Muscle layer of colon (tissue), 2 donors: Measurements from ENCODE around the gene TMEM123.

Experiments
- H3K27ac ChIP-seq: one replicate; pipeline ENCODE4 v1.7.0; 2013; ENCODE audit warnings: low read depth, mild to moderate bottlenecking, low read length, moderate library complexity
- H3K27me3 ChIP-seq, 2 donors: one replicate each; pipeline ENCODE4 v1.7.0; 2013; ENCODE audit warnings: low read length in 2 of 2, mild to moderate bottlenecking in 2 of 2; ENCODE audit not compliant: insufficient read depth in 2 of 2, control insufficient read depth in 1 of 2
- H3K36me3 ChIP-seq: one replicate; pipeline ENCODE4 v1.7.0; 2013; ENCODE audit warnings: mild to moderate bottlenecking, low read length; ENCODE audit not compliant: insufficient read depth
- H3K4me1 ChIP-seq: one replicate; pipeline ENCODE4 v1.7.0; 2013; ENCODE audit warnings: mild to moderate bottlenecking, low read length; ENCODE audit not compliant: insufficient read depth
- H3K4me3 ChIP-seq, 2 donors: one replicate each; pipeline ENCODE4 v1.7.0; 2013; ENCODE audit warnings: low read length in 2 of 2, low read depth in 1 of 2, mild to moderate bottlenecking in 1 of 2, moderate library complexity in 1 of 2
- H3K9ac ChIP-seq: one replicate; pipeline ENCODE4 v1.7.0; 2013; ENCODE audit warnings: low read length
- H3K9me3 ChIP-seq: one replicate; pipeline ENCODE4 v1.7.0; 2013; ENCODE audit warnings: mild to moderate bottlenecking, low read length
- donor health status: abdominal sarcoma.
- donor health status: Adenocarcinoma of cecum.

TMEM123 gene

GRCh38 chr11:102431404-102431803 lies 21.2 kb downstream of the TMEM123 start:
- Histone ChIP-seq H3K27ac (no peak overlapping the region), H3K4me1 (peaks cover 31% of the 10 kb centered on the region), H3K9ac (no peak overlapping the region), H3K36me3 (peaks cover 6% of the 10 kb centered on the region), H3K27me3 (no peaks in the 10 kb centered on the region), H3K9me3 (no peaks in the 10 kb centered on the region), H3K4me3 (no peak overlapping the region)

DNA sequence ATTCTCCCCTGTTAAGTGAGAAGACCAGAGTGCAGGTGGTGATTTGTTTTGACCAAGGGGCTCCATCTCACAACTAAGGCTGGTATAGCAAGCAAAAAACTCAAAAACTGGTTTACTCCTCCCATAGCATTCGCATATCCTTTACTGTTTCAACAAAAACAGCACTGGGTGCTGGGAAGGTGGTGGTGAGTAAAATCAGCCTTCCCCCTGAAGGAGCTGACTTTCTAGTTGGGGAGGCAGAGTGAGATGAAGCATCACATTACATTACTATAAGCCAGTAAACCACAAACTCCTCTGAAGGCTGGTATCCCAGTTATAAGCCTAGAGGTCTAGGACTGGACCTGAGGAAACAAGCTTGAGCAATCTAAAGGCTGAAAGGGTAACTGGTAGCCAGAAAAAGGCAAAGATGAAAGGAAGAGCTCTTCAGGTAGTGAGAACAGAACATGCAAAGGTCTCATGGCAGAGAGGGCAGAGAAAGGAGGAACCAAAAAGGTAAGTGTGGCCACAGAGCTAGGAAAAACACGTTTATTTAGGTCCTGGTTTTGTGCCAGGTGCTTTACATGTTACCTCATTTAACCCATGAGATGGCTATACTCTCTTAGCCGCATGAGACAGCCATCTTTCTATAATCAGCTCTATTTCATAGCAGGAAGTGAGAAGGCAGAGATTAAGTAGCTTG lies 22.3 kb downstream of the TMEM123 start:
- no peaks in the 10 kb centered on the region for H3K27me3 ChIP-seq
- H3K9me3 ChIP-seq: no peaks in the 10 kb centered on the region
- peaks cover 39% of the 10 kb centered on the region for H3K4me1 ChIP-seq
- peak overlapping the region; percentile 74 for H3K27ac ChIP-seq
- no peak overlapping the region for H3K9ac ChIP-seq
- peak overlapping the region in 1 of 2 donors; percentile 2 for H3K4me3 ChIP-seq
- H3K36me3 ChIP-seq: peaks cover 6% of the 10 kb centered on the region

DNA sequence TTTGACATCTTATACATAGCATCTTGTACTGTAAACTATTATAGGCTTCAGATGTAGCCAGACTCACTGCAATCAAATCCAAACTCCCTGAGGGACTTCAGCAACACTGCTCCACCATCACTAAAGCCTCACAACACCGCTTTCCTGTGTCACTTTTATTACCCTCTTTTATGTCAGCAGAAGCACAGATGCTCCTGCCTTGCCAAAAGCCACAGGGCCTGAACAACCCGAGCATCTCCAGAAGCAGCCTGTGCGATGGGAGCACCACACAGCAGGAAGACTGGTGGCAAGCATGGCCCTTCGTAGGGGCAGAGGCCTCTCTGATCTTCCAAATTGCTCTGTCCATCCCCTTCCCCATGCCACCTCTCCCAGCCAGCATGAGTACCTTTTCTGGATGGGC lies 22.9 kb downstream of the TMEM123 start:
- no peaks in the 10 kb centered on the region for H3K9me3 ChIP-seq
- no peaks in the 10 kb centered on the region for H3K27me3 ChIP-seq
- H3K36me3 ChIP-seq: peaks cover 6% of the 10 kb centered on the region
- H3K4me1 ChIP-seq: peaks cover 39% of the 10 kb centered on the region
- peak overlapping the region in 1 of 2 donors; percentile 2 for H3K4me3 ChIP-seq
- H3K27ac ChIP-seq: peak overlapping the region; percentile 74
- no peak overlapping the region for H3K9ac ChIP-seq

DNA sequence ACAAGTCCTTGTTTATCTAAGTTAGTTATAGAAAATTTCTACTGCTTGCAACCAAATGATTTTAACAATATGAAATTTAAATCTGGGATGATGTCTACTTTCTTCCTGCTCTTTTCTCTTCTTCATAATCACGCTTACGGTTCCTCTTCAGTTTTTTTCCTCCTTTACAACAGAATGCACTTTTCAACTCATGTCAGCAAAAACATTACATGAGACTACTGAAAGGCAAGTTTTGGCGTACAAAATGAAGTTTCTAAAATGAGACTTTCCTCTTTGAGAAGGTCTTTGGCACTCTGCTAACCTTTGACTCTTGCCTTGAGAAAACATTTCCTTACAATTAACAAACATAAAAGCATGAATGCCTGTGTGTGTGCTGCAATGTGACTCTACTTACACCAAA lies 23.3 kb downstream of the TMEM123 start:
- Histone ChIP-seq H3K9me3 (no peaks in the 10 kb centered on the region), H3K36me3 (peaks cover 6% of the 10 kb centered on the region), H3K4me1 (peaks cover 39% of the 10 kb centered on the region), H3K27me3 (no peaks in the 10 kb centered on the region), H3K9ac (no peak overlapping the region), H3K27ac (no peak overlapping the region), H3K4me3 (peak overlapping the region in 1 of 2 donors; percentile 2)

DNA sequence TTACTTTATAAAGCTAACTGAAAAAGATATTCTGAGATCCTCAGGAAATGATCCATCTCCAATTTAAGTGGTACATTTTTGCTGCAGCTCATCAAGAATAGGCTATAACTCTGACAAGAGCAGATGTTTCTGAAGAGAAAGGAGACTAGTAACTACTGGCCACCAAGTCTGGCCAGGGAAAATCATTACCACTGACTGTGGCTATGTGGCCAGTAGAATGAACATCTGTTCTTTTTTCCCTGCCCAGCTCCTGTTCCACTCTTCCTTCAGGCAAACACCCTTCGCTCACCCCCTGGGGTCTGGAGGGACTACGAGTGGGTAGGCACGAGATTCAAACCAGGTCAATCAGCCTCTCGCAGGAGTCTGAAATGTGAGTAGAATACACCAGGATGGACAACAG lies 23.9 kb downstream of the TMEM123 start:
- H3K4me3 ChIP-seq: no peak overlapping the region
- peaks cover 39% of the 10 kb centered on the region for H3K4me1 ChIP-seq
- no peak overlapping the region for H3K9ac ChIP-seq
- H3K27ac ChIP-seq: no peak overlapping the region
- no peaks in the 10 kb centered on the region for H3K27me3 ChIP-seq
- no peaks in the 10 kb centered on the region for H3K9me3 ChIP-seq
- H3K36me3 ChIP-seq: peaks cover 6% of the 10 kb centered on the region

DNA sequence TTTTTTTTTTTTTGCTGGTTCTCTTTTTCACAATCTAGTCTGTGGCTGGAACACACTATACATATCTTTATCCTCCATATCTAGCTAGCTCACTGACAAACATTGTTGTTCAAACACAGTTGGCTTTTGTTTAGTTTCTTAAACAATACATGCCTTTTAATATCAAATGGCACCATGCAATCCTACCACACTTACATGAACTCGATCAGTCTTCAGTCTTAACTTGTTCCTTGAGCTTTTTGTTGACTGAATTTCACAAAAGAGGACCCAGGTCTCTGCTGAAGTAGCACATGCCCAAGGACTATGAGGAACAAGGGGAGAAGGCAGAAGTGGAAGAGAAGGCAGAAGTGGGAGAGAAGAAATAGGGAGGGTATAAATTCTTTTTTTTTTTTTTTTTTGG lies 25.5 kb downstream of the TMEM123 start:
- Histone ChIP-seq H3K27ac (no peak overlapping the region), H3K27me3 (no peaks in the 10 kb centered on the region), H3K4me3 (no peak overlapping the region), H3K4me1 (peaks cover 48% of the 10 kb centered on the region), H3K36me3 (peaks cover 6% of the 10 kb centered on the region), H3K9me3 (no peaks in the 10 kb centered on the region), H3K9ac (no peak overlapping the region)

GRCh38 chr11:102426570-102426969 lies 26.0 kb downstream of the TMEM123 start:
- no peak overlapping the region for H3K9ac ChIP-seq
- H3K9me3 ChIP-seq: no peaks in the 10 kb centered on the region
- no peaks in the 10 kb centered on the region for H3K27me3 ChIP-seq
- no peak overlapping the region for H3K27ac ChIP-seq
- H3K4me3 ChIP-seq: no peak overlapping the region
- peaks cover 3% of the 10 kb centered on the region for H3K36me3 ChIP-seq
- H3K4me1 ChIP-seq: peaks cover 48% of the 10 kb centered on the region

DNA sequence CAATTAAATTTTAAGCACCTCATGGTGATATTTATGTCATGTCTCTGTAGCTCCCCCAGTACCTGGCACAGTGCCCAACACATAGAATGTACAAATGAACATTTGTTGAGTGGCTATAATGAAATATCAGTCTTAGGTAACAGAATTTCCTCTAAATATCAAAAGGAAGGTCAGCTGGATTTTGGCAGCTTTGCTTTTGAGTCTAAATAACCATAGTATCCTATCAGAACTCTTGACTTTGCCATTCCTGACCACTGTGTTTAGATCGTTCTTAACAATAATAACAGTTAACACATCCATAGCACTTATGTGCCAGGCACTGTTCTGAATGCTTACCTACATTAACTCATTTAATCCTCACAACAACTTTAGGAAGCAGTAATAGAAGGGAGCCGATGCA lies 26.6 kb downstream of the TMEM123 start:
- Histone ChIP-seq H3K27me3 (no peaks in the 10 kb centered on the region), H3K36me3 (no peaks in the 10 kb centered on the region), H3K4me1 (peaks cover 48% of the 10 kb centered on the region), H3K9me3 (no peaks in the 10 kb centered on the region), H3K27ac (no peak overlapping the region), H3K9ac (no peak overlapping the region), H3K4me3 (no peak overlapping the region)

DNA sequence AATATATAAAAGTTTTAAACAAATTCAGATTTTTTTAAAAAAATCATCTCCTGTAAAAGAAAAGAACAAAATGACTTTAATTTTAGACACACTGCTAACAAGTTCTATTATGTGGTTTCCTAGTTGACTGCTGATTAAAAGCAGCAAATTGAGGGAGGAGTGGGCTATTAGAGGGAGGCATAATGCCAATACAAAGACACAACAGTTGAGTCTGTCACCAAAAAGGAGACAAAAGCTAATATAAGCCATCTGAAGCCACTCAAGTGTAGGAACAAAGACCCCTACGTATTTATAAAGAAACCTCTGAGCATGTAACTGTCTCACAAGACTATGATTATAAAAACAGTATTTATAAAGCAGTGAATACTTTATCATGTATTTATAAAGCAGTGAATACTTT lies 28.6 kb downstream of the TMEM123 start:
- H3K27ac ChIP-seq: no peak overlapping the region
- no peaks in the 10 kb centered on the region for H3K9me3 ChIP-seq
- H3K4me3 ChIP-seq: no peak overlapping the region
- H3K27me3 ChIP-seq: no peaks in the 10 kb centered on the region
- H3K36me3 ChIP-seq: no peaks in the 10 kb centered on the region
- H3K9ac ChIP-seq: no peak overlapping the region
- H3K4me1 ChIP-seq: peaks cover 35% of the 10 kb centered on the region

GRCh38 chr11:102422817-102423712 lies 29.5 kb downstream of the TMEM123 start:
- no peak overlapping the region for H3K4me3 ChIP-seq
- no peaks in the 10 kb centered on the region for H3K36me3 ChIP-seq
- H3K9ac ChIP-seq: no peak overlapping the region
- no peaks in the 10 kb centered on the region for H3K27me3 ChIP-seq
- H3K9me3 ChIP-seq: no peaks in the 10 kb centered on the region
- H3K4me1 ChIP-seq: peaks cover 30% of the 10 kb centered on the region
- no peak overlapping the region for H3K27ac ChIP-seq

DNA sequence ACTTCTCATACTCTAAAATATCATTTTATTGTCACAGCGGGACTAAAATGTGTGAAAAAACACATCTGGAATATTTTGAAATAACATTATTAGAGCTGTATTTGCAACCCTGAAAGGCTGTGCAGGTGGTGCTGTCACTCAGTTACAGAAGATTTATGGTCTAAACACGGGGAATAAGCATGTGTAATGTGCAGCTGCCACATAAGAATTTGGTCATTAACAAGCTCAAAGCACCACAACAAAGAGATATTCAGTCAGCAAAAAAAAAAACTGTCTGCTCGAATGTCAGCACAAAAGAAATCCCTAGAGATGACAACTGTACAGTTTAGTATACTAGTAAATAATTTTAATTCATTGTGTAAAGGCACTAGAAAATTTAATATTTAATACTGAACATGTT lies 31.3 kb downstream of the TMEM123 start:
- Histone ChIP-seq H3K9me3 (no peaks in the 10 kb centered on the region), H3K9ac (no peak overlapping the region), H3K27me3 (no peaks in the 10 kb centered on the region), H3K27ac (no peak overlapping the region), H3K4me1 (peaks cover 23% of the 10 kb centered on the region), H3K36me3 (no peaks in the 10 kb centered on the region), H3K4me3 (no peak overlapping the region)
